Liver (tissue), 9 donors: ENCODE measurements around the gene VSTM2L. TPM values are rescaled to one million over a fixed set of nuclear protein-coding genes. Genes with fewer than 3 reads are reported as not detected.

ENCODE experiments used
- DNase-seq: peaks from one replicate; pipeline ENCODE4 v3.0.0-alpha.2; 2017; ENCODE audit warnings: low spot score
- H3K27ac ChIP-seq, 2 donors: one replicate each; pipeline ENCODE4 v1.7.0; 2013; ENCODE audit warnings: inconsistent platforms in 2 of 2, low read length in 2 of 2, control low read depth in 1 of 2, low read depth in 1 of 2, mild to moderate bottlenecking in 1 of 2
- H3K27me3 ChIP-seq, 4 donors: one replicate each; pipeline versions ENCODE4 v1.6.1 to v1.7.0; 2013; ENCODE audit warnings: low read length in 3 of 4, inconsistent platforms in 1 of 4, mild to moderate bottlenecking in 1 of 4, moderate library complexity in 1 of 4; ENCODE audit not compliant: control insufficient read depth in 4 of 4, insufficient read depth in 4 of 4
- H3K36me3 ChIP-seq, 4 donors: one replicate each; pipeline versions ENCODE4 v1.6.1 to v1.7.0; 2013; ENCODE audit warnings: low read length in 3 of 4, mild to moderate bottlenecking in 3 of 4, low read depth in 1 of 4, moderate library complexity in 1 of 4; ENCODE audit not compliant: control insufficient read depth in 4 of 4, insufficient read depth in 3 of 4
- H3K4me1 ChIP-seq, 4 donors: one replicate each; pipeline versions ENCODE4 v1.6.1 to v1.7.0; 2013; ENCODE audit warnings: low read length in 3 of 4, mild to moderate bottlenecking in 3 of 4, moderate library complexity in 1 of 4; ENCODE audit not compliant: control insufficient read depth in 4 of 4, insufficient read depth in 4 of 4
- H3K4me3 ChIP-seq, 3 donors: one replicate each; pipeline versions ENCODE4 v1.6.1 to v1.7.0; 2013; ENCODE audit warnings: low read length in 3 of 3, control low read depth in 1 of 3, low read depth in 1 of 3, mild to moderate bottlenecking in 1 of 3
- H3K9ac ChIP-seq, 2 donors: one replicate each; pipeline ENCODE4 v1.7.0; 2013; ENCODE audit warnings: low read length in 2 of 2, mild to moderate bottlenecking in 2 of 2, moderate library complexity in 2 of 2, control low read depth in 1 of 2, low read depth in 1 of 2
- H3K9me3 ChIP-seq, 4 donors: one replicate each; pipeline versions ENCODE4 v1.6.1 to v1.7.0; 2013; ENCODE audit warnings: low read length in 3 of 4; ENCODE audit not compliant: control insufficient read depth in 4 of 4
- EGR1 ChIP-seq, 2 donors: IDR thresholded peaks; 2 replicates each; pipeline ENCODE4 v1.6.1; 2016 to 2018; ENCODE audit warnings: antibody characterized with exemption in 2 of 2, low read depth in 2 of 2
- FOXA1 ChIP-seq: IDR thresholded peaks from 2 replicates; pipeline ENCODE4 v1.6.1; 2016; ENCODE audit warnings: antibody characterized with exemption
- FOXA2 ChIP-seq: IDR thresholded peaks from 2 replicates; pipeline ENCODE4 v1.6.1; 2016; ENCODE audit warnings: antibody characterized with exemption
- GABPA ChIP-seq, 2 donors: IDR thresholded peaks in 1 of 2; conservative IDR thresholded peaks in 1 of 2; 2 replicates each; pipeline ENCODE4 v1.6.1; 2016; ENCODE audit warnings: antibody characterized with exemption in 2 of 2, mild to moderate bottlenecking in 1 of 2, moderate library complexity in 1 of 2
- HNF4G ChIP-seq: IDR thresholded peaks from 2 replicates; pipeline ENCODE4 v1.6.1; 2016; ENCODE audit warnings: antibody characterized with exemption
- JUND ChIP-seq, 2 donors: IDR thresholded peaks; 2 replicates each; pipeline ENCODE4 v1.6.1; 2016; ENCODE audit warnings: antibody characterized with exemption in 2 of 2
- NR2F2 ChIP-seq: IDR thresholded peaks from 2 replicates; pipeline ENCODE4 v1.6.1; 2016; ENCODE audit warnings: antibody characterized with exemption
- RAD21 ChIP-seq, 2 donors: IDR thresholded peaks; 2 replicates each; pipeline ENCODE4 v1.6.1; 2016; ENCODE audit warnings: antibody characterized with exemption in 2 of 2, mild to moderate bottlenecking in 2 of 2
- REST ChIP-seq: IDR thresholded peaks from 2 replicates; pipeline ENCODE4 v1.6.1; 2016; ENCODE audit warnings: antibody characterized with exemption, mild to moderate bottlenecking
- RXRA ChIP-seq, 2 donors: IDR thresholded peaks; 2 replicates each; pipeline ENCODE4 v1.6.1; 2017 to 2018; ENCODE audit warnings: antibody characterized with exemption in 2 of 2, mild to moderate bottlenecking in 1 of 2
- SP1 ChIP-seq: IDR thresholded peaks from 2 replicates; pipeline ENCODE4 v1.6.1; 2018; ENCODE audit warnings: antibody characterized with exemption, mild to moderate bottlenecking
- TAF1 ChIP-seq: conservative IDR thresholded peaks from 2 replicates; pipeline ENCODE4 v1.6.1; 2016; ENCODE audit warnings: antibody characterized with exemption, mild to moderate bottlenecking
- YY1 ChIP-seq: IDR thresholded peaks from 2 replicates; pipeline ENCODE4 v1.6.1; 2016; ENCODE audit warnings: antibody characterized with exemption, mild to moderate bottlenecking
- ZBTB33 ChIP-seq: IDR thresholded peaks from 2 replicates; pipeline ENCODE4 v1.6.1; 2016; ENCODE audit warnings: antibody characterized with exemption
- WGBS: extraction: QIAGEN DNeasy Blood & Tissue Kit; methylation state at CpG from one replicate; pipeline ENCODE4 v1.1.7; 2013; 5-methylcytosine and 5-hydroxymethylcytosine counted together
- polyA plus RNA-seq, 2 donors: library from polyadenylated mRNA; stranded (reverse) in 1 of 2; unstranded in 1 of 2; fragments of 200-250 nt in 1 of 2; fragments of >200 nt in 1 of 2; fragmentation: Nextera tagmentation in 1 of 2; extraction: Ambion mirVana in 1 of 2; gene quantifications; one replicate each; pipeline versions ENCODE4 v1.2.1 to v1.2.3, GENCODE V29; 2013 to 2015
- total RNA-seq, 2 donors: library from RNA; depleted of rRNA; stranded (reverse); fragments of >200 nt; gene quantifications; one replicate each; pipeline ENCODE4 v1.2.3, GENCODE V29; 2014
- TF ChIP-seq, protein P1 (sequence below): IDR thresholded peaks from 2 replicates; pipeline ENCODE4 v1.6.1; 2016; ENCODE audit warnings: antibody characterized with exemption
- donor health status: healthy.
- donor health status: healthy.
- donor health status: healthy.
- donor health status: healthy.
- donor health status: healthy.

Gene VSTM2L
- total and polyA plus RNA-seq, 4 donors: 0.31 to 0.79 (median 0.56) TPM

- no peak for DNase-seq
These were observed 16.6 kb downstream of the VSTM2L start for GRCh38 chr20:37919389-37920040.

DNA sequence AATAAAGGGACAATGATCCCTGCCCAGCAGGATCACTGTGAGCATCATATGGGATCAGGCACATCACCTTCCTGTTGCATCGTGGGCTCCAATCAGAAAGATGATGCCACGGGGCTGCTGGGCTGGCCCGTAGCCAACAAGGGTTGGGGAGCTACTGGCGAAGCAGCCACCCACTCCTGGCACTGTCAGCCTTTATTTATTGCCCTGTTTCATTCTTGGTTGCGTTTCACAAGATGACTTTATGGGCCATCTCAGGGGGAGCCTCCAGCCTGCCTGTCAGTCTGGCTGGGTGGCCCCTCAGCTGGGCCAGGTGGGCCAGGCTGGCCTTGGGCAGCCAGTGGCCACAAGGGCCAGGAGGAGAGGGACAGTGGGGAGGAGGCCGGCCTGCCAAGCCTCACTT is 17.3 kb downstream of the VSTM2L start:
- DNase-seq: no peak
- no peaks in the 10 kb centered on the region for H3K27me3 ChIP-seq
- peaks cover 0 to 6% (median 3%) of the 10 kb centered on the region in 4 donors for H3K4me1 ChIP-seq
- H3K4me3 ChIP-seq: no peak overlapping the region
- 63% methylated on average over 6 of the region's 6 CpGs for WGBS
- H3K36me3 ChIP-seq: no peaks in the 10 kb centered on the region
- H3K9me3 ChIP-seq: no peaks in the 10 kb centered on the region
- TF ChIP-seq, protein P1, sequence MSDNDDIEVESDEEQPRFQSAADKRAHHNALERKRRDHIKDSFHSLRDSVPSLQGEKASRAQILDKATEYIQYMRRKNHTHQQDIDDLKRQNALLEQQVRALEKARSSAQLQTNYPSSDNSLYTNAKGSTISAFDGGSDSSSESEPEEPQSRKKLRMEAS: no peak
- no peak for TF ChIP-seq FOXA1
- no peak for TF ChIP-seq GABPA (IDR thresholded peaks at IDR 0.05 in 1 of 2, conservative IDR thresholded peaks at IDR 0.05 in 1 of 2)
- TF ChIP-seq EGR1 (IDR thresholded peaks at IDR 0.05; ENCODE audit: low read depth in 2 of 2): no peak
- no peak for TF ChIP-seq RXRA (IDR thresholded peaks at IDR 0.05)
- TF ChIP-seq REST: no peak
- TF ChIP-seq NR2F2: no peak
- TF ChIP-seq YY1: no peak
- H3K9ac ChIP-seq: no peak overlapping the region
- H3K27ac ChIP-seq: no peak overlapping the region

More at GRCh38 chr20:37919389-37920040, 16.6 kb downstream of the VSTM2L start:
- no peak overlapping the region for H3K4me3 ChIP-seq
- peaks cover 0 to 8% (median 3%) of the 10 kb centered on the region in 4 donors for H3K4me1 ChIP-seq
- H3K9me3 ChIP-seq: no peaks in the 10 kb centered on the region
- 71% methylated on average over 5 of the region's 5 CpGs for WGBS
- H3K27ac ChIP-seq: no peak overlapping the region
- no peaks in the 10 kb centered on the region for H3K27me3 ChIP-seq
- no peak for TF ChIP-seq FOXA2
- TF ChIP-seq NR2F2: no peak
- TF ChIP-seq TAF1: no peak
- no peak for TF ChIP-seq SP1
- TF ChIP-seq HNF4G: no peak
- TF ChIP-seq RAD21 (IDR thresholded peaks at IDR 0.05): no peak
- TF ChIP-seq, protein P1: no peak
- TF ChIP-seq JUND (IDR thresholded peaks at IDR 0.05): no peak
- TF ChIP-seq FOXA1: no peak
- H3K36me3 ChIP-seq: no peaks in the 10 kb centered on the region
- H3K9ac ChIP-seq: no peak overlapping the region

DNA sequence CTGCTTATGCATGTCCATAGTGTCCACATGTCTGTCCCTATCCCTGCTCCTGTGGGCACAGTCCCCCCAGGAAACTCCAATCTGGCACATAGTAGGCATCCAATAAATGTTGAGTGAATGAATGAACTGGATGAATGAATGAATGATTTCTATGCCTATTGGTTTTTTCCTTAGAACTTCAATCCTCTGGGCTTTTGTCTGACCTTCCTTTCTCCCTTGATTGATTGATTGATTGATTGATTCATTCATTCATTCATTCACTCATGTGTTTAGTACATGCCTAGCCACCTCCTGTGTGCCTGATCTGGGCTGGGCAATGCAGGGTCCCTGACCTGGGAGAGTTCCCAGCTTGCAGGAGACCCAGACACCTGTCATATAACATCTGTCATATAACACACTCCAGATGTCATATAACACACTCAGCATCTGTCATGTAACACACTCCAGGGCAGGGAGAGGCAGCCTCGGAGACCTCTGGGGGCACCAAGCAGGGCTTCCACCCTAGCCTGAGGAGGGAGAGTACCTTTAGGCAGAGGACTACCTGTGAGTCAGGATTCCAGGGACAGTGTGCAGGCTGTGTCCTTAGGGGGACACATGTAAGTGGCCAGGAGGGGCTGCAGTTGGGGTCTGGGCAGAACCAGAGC is 17.9 kb downstream of the VSTM2L start:
- no peak overlapping the region for H3K9ac ChIP-seq
- H3K27me3 ChIP-seq: no peaks in the 10 kb centered on the region
- peaks cover 0 to 9% (median 6%) of the 10 kb centered on the region in 4 donors for H3K4me1 ChIP-seq
- no peaks in the 10 kb centered on the region for H3K36me3 ChIP-seq
- TF ChIP-seq HNF4G (no peak), JUND (IDR thresholded peaks at IDR 0.05) (no peak), YY1 (no peak), EGR1 (IDR thresholded peaks at IDR 0.05; ENCODE audit: low read depth in 2 of 2) (no peak), RAD21 (IDR thresholded peaks at IDR 0.05) (no peak), FOXA2 (no peak), ZBTB33 (no peak), REST (no peak), TAF1 (no peak), FOXA1 (no peak)
- H3K9me3 ChIP-seq: no peaks in the 10 kb centered on the region
- H3K4me3 ChIP-seq: no peak overlapping the region
- H3K27ac ChIP-seq: no peak overlapping the region
- 76% methylated on average over 1 of the region's 1 CpG for WGBS
- DNase-seq: no peak
